K562 (cell line): ENCODE data around the gene OBSL1. TPM values are rescaled to one million over a fixed set of nuclear protein-coding genes. Genes with fewer than 3 reads are reported as not detected.

Source experiments
- ATAC-seq: fragments of 200-7000 bp; cut with Tn5 transposase; 3 replicates; pipeline ENCODE4 v1.9.1; 2020; ENCODE audit warnings: moderate library complexity
- BruUV-seq: library from RNA; stranded (reverse); fragments of 400-500 nt; replicated peaks from 2 replicates; lab custom pipeline; 2021; lab: Mats Ljungman, UMichigan
- CTCF ChIA-PET: fragments of 300-600 bp; formaldehyde crosslinking; extraction: SDS; loops from one replicate; lab custom pipeline; 2021; ENCODE audit warnings: low intra/inter-chr PET ratio; lab: Yijun Ruan, JAX
- POLR2A ChIA-PET: fragments of 300-600, 350-650 bp; sonication (Branson Sonifier 250); formaldehyde crosslinking; extraction: SDS; loops from one replicate; lab custom pipeline; 2021; ENCODE audit warnings: antibody characterized with exemption, inconsistent platforms; lab: Yijun Ruan, JAX
- DNase-seq, 4 experiments: peaks; one replicate each; pipeline versions ENCODE4 v3.0.0 to v3.0.0-alpha.2; 2011 to 2018; ENCODE audit warnings: low spot score in 3 of 4, mixed read lengths in 3 of 4; ENCODE audit errors: extremely low read depth in 1 of 4
- FAIRE-seq: peaks from 2 replicates; lab custom pipeline; 2011; peaks lifted over from hg19 to GRCh38; lab: Jason Lieb, UNC
- H2AFZ ChIP-seq: 2 replicates; pipeline ENCODE4 v1.6.0; 2011; ENCODE audit warnings: low read depth, low read length, control low read depth, inconsistent platforms
- H3K27ac ChIP-seq: fragments of 200-600 bp; 3 replicates; pipeline ENCODE4 v1.8.0; 2011; ENCODE audit warnings: low read depth, mild to moderate bottlenecking, control low read depth, inconsistent platforms, low read length, moderate library complexity, mixed read lengths; ENCODE audit errors: extremely low read depth
- H3K27me3 ChIP-seq, 2 experiments: fragments of 300-600 bp in 1 of 2; 2 replicates in 1 of 2; 3 replicates in 1 of 2; pipeline versions ENCODE4 v1.6.0 to v1.8.0; 2011; ENCODE audit warnings: inconsistent platforms in 2 of 2, low read length in 2 of 2, mild to moderate bottlenecking in 1 of 2, mixed read lengths in 1 of 2, moderate library complexity in 1 of 2; ENCODE audit not compliant: control insufficient read depth in 2 of 2, insufficient read depth in 2 of 2
- H3K36me3 ChIP-seq: fragments of 300-600 bp; 3 replicates; pipeline ENCODE4 v1.8.0; 2011; ENCODE audit warnings: mild to moderate bottlenecking, low read length, inconsistent platforms; ENCODE audit not compliant: control insufficient read depth, insufficient read depth
- H3K4me1 ChIP-seq, 2 experiments: fragments of 200-600 bp in 1 of 2; replicated peaks in 1 of 2; 2 replicates in 1 of 2; 3 replicates in 1 of 2; pipeline versions ENCODE4 v1.5.1 to v1.8.0; 2011; ENCODE audit warnings: inconsistent platforms in 2 of 2, low read length in 2 of 2, mild to moderate bottlenecking in 1 of 2, mixed read lengths in 1 of 2, moderate library complexity in 1 of 2; ENCODE audit not compliant: control insufficient read depth in 2 of 2, insufficient read depth in 2 of 2
- H3K4me2 ChIP-seq: 2 replicates; pipeline ENCODE4 v1.6.1; 2011; ENCODE audit warnings: low read length, control low read depth, inconsistent platforms, mixed read lengths; ENCODE audit not compliant: insufficient read depth
- H3K4me3 ChIP-seq: fragments of 200-600 bp; sonication (generic), shearing (Covaris generic); 2 replicates; pipeline ENCODE4 v1.5.1; 2016; ENCODE audit warnings: control low read depth, inconsistent platforms
- H3K79me2 ChIP-seq: fragments of 200-600 bp; 3 replicates; pipeline ENCODE4 v1.8.0; 2011; ENCODE audit warnings: low read length, inconsistent platforms; ENCODE audit not compliant: control insufficient read depth, insufficient read depth
- H3K9ac ChIP-seq, 2 experiments: 2 replicates each; pipeline versions ENCODE4 v1.6.0 to v1.6.1; 2011; ENCODE audit warnings: low read depth in 2 of 2, low read length in 2 of 2, control low read depth in 1 of 2, inconsistent platforms in 1 of 2, mild to moderate bottlenecking in 1 of 2, mixed read lengths in 1 of 2; ENCODE audit not compliant: insufficient read depth in 1 of 2
- H3K9me1 ChIP-seq: one replicate; pipeline ENCODE4 v1.6.0; 2011; ENCODE audit warnings: inconsistent platforms, mild to moderate bottlenecking, low read length, moderate library complexity; ENCODE audit not compliant: control insufficient read depth, insufficient read depth
- H3K9me3 ChIP-seq: replicated peaks from 2 replicates; pipeline ENCODE4 v1.5.1; 2011; ENCODE audit warnings: low read depth, low read length, inconsistent platforms; ENCODE audit not compliant: control insufficient read depth, insufficient read depth
- H4K20me1 ChIP-seq: replicated peaks from 2 replicates; pipeline ENCODE4 v1.6.1; 2011; ENCODE audit warnings: low read length, inconsistent platforms, mixed read lengths; ENCODE audit not compliant: control insufficient read depth, insufficient read depth
- BCL6 ChIP-seq: fragments of 250-450 bp; sonication (Bioruptor Pico); IDR thresholded peaks from 2 replicates; pipeline ENCODE4 v1.4.0; 2020
- CAMTA2 ChIP-seq: fragments of 250-450 bp; sonication (Bioruptor Pico); conservative IDR thresholded peaks from 2 replicates; pipeline ENCODE4 v1.5.1; 2022
- CSDE1 ChIP-seq, 2 experiments: fragments of 450-650 bp; IDR thresholded peaks; 2 replicates each; pipeline ENCODE4 v1.6.1; 2016; ENCODE audit warnings: mild to moderate bottlenecking in 1 of 2
- E2F1 ChIP-seq: sonication (generic); formaldehyde crosslinking; IDR thresholded peaks from 2 replicates; pipeline ENCODE4 v1.8.1; 2023; ENCODE audit warnings: mild to moderate bottlenecking, missing genetic modification reagents, moderate library complexity
- EWSR1 ChIP-seq: fragments of 450-650 bp; IDR thresholded peaks from 2 replicates; pipeline ENCODE4 v1.6.1; 2018; ENCODE audit warnings: borderline replicate concordance, mild to moderate bottlenecking, low read depth, moderate library complexity; ENCODE audit not compliant: partially characterized antibody
- FUS ChIP-seq: fragments of 200-400 bp; formaldehyde crosslinking; optimal IDR thresholded peaks from 2 replicates; pipeline ENCODE3; 2017; ENCODE audit warnings: low read depth, low read length
- HES1 ChIP-seq: fragments of 450-650 bp; IDR thresholded peaks from 2 replicates; pipeline ENCODE4 v1.6.1; 2016; ENCODE audit warnings: low read depth, mild to moderate bottlenecking, moderate library complexity
- HINFP ChIP-seq: fragments of 450-650 bp; conservative IDR thresholded peaks from 2 replicates; pipeline ENCODE4 v1.6.1; 2016; ENCODE audit warnings: missing genetic modification characterization, low read depth, mild to moderate bottlenecking, control low read depth, missing compliant biosample characterization
- HLTF ChIP-seq: fragments of 450-650 bp; IDR thresholded peaks from 2 replicates; pipeline ENCODE4 v1.6.1; 2016
- JUND ChIP-seq, 2 experiments: IDR thresholded peaks; 2 replicates in 1 of 2; 3 replicates in 1 of 2; pipeline ENCODE4 v1.6.1; 2011; ENCODE audit warnings: borderline replicate concordance in 2 of 2, low read depth in 2 of 2, low read length in 2 of 2, improper control_type of control experiment in 1 of 2, missing biosample characterization in 1 of 2, missing genetic modification characterization in 1 of 2, missing genetic modification reagents in 1 of 2
- NEUROD1 ChIP-seq: fragments of 150-350 bp; IDR thresholded peaks from 2 replicates; pipeline ENCODE4 v1.6.1; 2014; ENCODE audit warnings: borderline replicate concordance, low read length, low read depth; ENCODE audit not compliant: partially characterized antibody
- SRSF7 ChIP-seq: fragments of 200-400 bp; formaldehyde crosslinking; optimal IDR thresholded peaks from 2 replicates; pipeline ENCODE3; 2017; ENCODE audit warnings: mild to moderate bottlenecking, low read depth, low read length
- TCF7 ChIP-seq: sonication (generic); IDR thresholded peaks from 2 replicates; pipeline ENCODE4 v1.6.1; 2016; ENCODE audit warnings: antibody characterized with exemption, borderline replicate concordance
- XRCC5 ChIP-seq: fragments of 200-400 bp; formaldehyde crosslinking; IDR thresholded peaks from 2 replicates; pipeline ENCODE4 v1.6.1; 2017; ENCODE audit warnings: low read depth, mild to moderate bottlenecking, low read length
- ZBTB9 ChIP-seq: fragments of 450-650 bp; formaldehyde crosslinking; IDR thresholded peaks from 2 replicates; pipeline ENCODE4 v1.4.0; 2020; ENCODE audit warnings: mild to moderate bottlenecking, moderate library complexity
- ZNF224 ChIP-seq: sonication (generic); formaldehyde crosslinking; IDR thresholded peaks from 2 replicates; pipeline ENCODE4 v1.8.0; 2022; ENCODE audit warnings: mild to moderate bottlenecking, missing genetic modification reagents
- ZNF282 ChIP-seq: sonication (generic); formaldehyde crosslinking; IDR thresholded peaks from 2 replicates; pipeline ENCODE4 v1.8.1; 2023; ENCODE audit warnings: missing genetic modification reagents
- ZSCAN32 ChIP-seq: fragments of 450-650 bp; formaldehyde crosslinking; IDR thresholded peaks from 2 replicates; pipeline ENCODE4 v1.4.0; 2020; ENCODE audit warnings: mild to moderate bottlenecking, moderate library complexity
- WGBS: fragments of 100-300 bp; shearing (Covaris generic); methylation state at CpG from one replicate; pipeline ENCODE4 v1.1.6; 2016; ENCODE audit warnings: low coverage, mixed read lengths; ENCODE audit not compliant: insufficient coverage; ENCODE audit errors: missing lambda C conversion rate; 5-methylcytosine and 5-hydroxymethylcytosine counted together
- in situ Hi-C: fragments of 300-500 bp; cut with MboI; formaldehyde crosslinking; loops from 4 replicates; pipeline ENCODE4 v1.15.0; 2018; ENCODE audit warnings: inconsistent platforms, mixed read lengths
- intact Hi-C: fragments of 100-400 bp; cut with micrococcal nuclease; formaldehyde crosslinking; loops from 2 replicates; pipeline ENCODE4 v1.14.2; 2022
- polyA plus RNA-seq, 8 experiments: library from polyadenylated mRNA; depleted of rRNA in 4 of 8; stranded (reverse) in 5 of 8; unstranded in 3 of 8; fragments of >200 nt; fragmentation: Nextera tagmentation in 2 of 8; fragmentation: Illumina TruSeq in 1 of 8; extraction: Ambion mirVana in 2 of 8; extraction: Trizol in 1 of 8; gene quantifications; 2 replicates each; pipeline versions ENCODE4 v1.2.1 to v1.2.3, GENCODE V29; 2011 to 2014; ENCODE audit warnings: inconsistent platforms in 1 of 8, missing spikeins in 1 of 8
- total RNA-seq, 7 experiments: library from RNA; depleted of rRNA in 6 of 7; stranded (reverse); fragments of >200 nt in 6 of 7; fragmentation: Illumina TruSeq in 2 of 7; extraction: Trizol in 2 of 7; gene quantifications; 2 replicates each; pipeline versions ENCODE4 v1.2.1 to v1.2.3, GENCODE V29; 2011 to 2021; ENCODE audit warnings: low replicate concordance in 1 of 7

The OBSL1 gene
- total and polyA plus RNA-seq, 9 of the 15 experiments (the other 6 are each of a cell fraction or from before 2014, with no cell fraction given), result 1.2 to 26.6 (median 8.6) TPM

- no peak for TF ChIP-seq JUND (IDR thresholded peaks at IDR 0.05; ENCODE audit: borderline replicate concordance, low read depth, low read length)
- TF ChIP-seq JUND (tag; IDR thresholded peaks at IDR 0.05; ENCODE audit: borderline replicate concordance, low read depth, low read length), result no peak
- TF ChIP-seq ZSCAN32 (CRISPR knock-in tag), result no peak
- no peak for TF ChIP-seq HES1
- TF ChIP-seq BCL6 (CRISPR knock-in tag), result no peak
- no peak for TF ChIP-seq FUS
- no peak for TF ChIP-seq SRSF7
- no peak for TF ChIP-seq NEUROD1
- no peak for TF ChIP-seq HINFP (tag)
Observed at GRCh38 chr2:219557320-219557719, 14.0 kb downstream of the OBSL1 start (continued).

- peaks cover 2 to 54% of the 10 kb centered on the region in 2 experiments; a peak in 3 of 5 replicates for H3K4me1 ChIP-seq
- intact Hi-C loops, result no loop called here
- H3K79me2 ChIP-seq, result no peaks in the 10 kb centered on the region
- H3K9me3 ChIP-seq, result no peaks in the 10 kb centered on the region
- FAIRE-seq (no peak), DNase-seq (no peak)
- 43% methylated on average over 14 of the region's 19 CpGs for WGBS
- no peaks in the 10 kb centered on the region for H4K20me1 ChIP-seq
- no peak overlapping the region for H3K27ac ChIP-seq
- no peaks in the 10 kb centered on the region for H3K9me1 ChIP-seq
- TF ChIP-seq XRCC5, result no peak
- no peak for TF ChIP-seq EWSR1
- no peak for TF ChIP-seq ZNF224
- no peak for TF ChIP-seq ZNF282
- no peak for TF ChIP-seq HLTF
- TF ChIP-seq ZBTB9, result no peak
- TF ChIP-seq CSDE1 (IDR thresholded peaks at IDR 0.05), result no peak
- TF ChIP-seq CAMTA2 (CRISPR knock-in tag), result no peak
- no peak for TF ChIP-seq TCF7
- TF ChIP-seq E2F1 (CRISPR knock-in tag), result no peak
- TF ChIP-seq, all 486 proteins: peak for 0
- CTCF ChIA-PET, result no interaction called here
- no peak overlapping the region for H3K4me3 ChIP-seq
- in situ Hi-C loops, result no loop called here
- POLR2A ChIA-PET, result no interaction called here
- no peak overlapping the region for H3K4me2 ChIP-seq
- no peaks in the 10 kb centered on the region for H3K36me3 ChIP-seq
- ATAC-seq, result no peak
- no TSS peak for BruUV-seq
- no peak overlapping the region for H2AFZ ChIP-seq
- peaks cover 0 to 8% of the 10 kb centered on the region in 2 experiments; a peak in 3 of 5 replicates for H3K27me3 ChIP-seq
- no peak overlapping the region for H3K9ac ChIP-seq
Observed at GRCh38 chr2:219556413-219556812, 14.9 kb downstream of the OBSL1 start.
